T-helper 9 cell (primary cell): ENCODE measurements around the gene LTB4R2.
"Not testable (repeated sequence)": the region's sequence is repeated elsewhere in the genome, so short reads cannot be mapped to it uniquely, and the experiment has no call there.

Experiments
- DNase-seq: peaks from one replicate; pipeline ENCODE4 v3.0.0-alpha.2; 2020

The LTB4R2 gene

DNA sequence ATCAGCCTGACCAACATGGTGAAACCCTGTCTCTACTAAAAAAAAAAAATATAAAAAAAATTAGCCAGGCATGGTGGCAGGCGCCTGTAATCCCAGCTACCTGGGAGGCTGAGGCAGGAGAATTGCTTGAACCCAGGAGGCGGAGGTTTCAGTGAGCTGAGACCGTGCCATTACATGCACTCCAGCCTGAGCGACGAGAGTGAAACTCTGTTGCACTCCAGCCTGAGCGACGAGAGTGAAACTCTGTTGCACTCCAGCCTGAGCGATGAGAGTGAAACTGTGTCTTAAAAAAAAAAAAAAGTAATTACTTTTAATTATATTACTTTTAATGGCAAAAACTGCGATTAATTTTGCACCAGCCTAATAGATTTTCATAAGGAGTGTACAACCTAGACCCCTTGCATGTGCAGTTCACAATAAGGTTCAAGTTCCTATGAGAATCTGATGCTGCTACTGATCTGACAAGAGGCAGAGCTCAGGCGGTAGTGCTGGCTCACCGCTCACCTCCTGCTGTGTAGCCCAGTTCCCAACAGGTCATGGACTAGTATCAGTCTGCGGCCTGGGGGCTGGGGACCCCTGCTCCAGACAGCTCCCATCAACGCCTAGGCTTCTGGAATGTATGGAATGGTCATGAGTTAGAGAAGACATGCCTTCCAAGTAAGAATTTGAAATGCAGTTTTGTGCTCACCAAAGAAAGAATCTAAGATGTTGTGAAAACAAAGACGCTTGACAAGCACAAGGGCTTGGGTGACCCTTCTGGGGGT, 11.5 kb downstream of the LTB4R2 start:
- no peak for DNase-seq

DNA sequence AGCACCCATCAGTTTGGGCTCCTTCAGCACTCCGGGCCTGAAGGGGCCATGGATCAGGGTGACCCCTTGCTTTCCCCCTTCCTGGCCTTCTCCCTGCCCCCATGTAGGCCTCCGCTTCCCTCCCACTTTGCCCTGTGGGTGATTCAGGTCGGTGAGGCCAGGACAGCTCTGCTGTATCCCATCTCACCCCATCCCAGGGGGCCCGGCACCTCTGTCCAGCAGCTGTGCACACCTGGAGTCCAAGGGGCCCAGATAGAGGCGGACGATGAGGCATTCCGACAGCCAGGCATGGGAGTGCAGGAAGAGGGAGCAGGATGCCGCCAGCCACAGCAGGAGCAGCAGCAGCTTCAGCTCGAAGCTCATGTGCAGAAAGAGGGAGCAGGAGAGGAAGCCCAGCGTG, 12.7 kb downstream of the LTB4R2 start:
- no peak for DNase-seq

DNA sequence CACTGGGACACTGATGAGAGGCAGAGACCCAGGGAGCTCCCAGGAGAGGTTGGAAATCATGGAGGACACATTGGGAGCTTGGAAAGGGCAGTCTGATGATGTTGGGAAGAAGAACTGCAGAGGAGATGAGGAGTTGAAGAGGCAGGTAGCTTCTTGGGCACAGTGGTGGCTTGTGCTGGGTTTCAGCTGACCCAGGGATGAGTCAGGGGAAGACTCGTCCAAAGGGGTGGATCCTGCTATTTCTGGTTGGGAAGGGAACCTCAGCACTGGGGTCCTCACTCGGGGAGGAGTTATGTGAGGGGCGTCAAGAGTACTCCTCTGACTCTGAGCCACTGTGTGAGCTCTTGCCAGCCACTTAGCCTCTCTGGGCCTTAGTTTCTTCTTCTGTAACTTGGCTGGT, 13.4 kb downstream of the LTB4R2 start:
- DNase-seq, result no peak

DNA sequence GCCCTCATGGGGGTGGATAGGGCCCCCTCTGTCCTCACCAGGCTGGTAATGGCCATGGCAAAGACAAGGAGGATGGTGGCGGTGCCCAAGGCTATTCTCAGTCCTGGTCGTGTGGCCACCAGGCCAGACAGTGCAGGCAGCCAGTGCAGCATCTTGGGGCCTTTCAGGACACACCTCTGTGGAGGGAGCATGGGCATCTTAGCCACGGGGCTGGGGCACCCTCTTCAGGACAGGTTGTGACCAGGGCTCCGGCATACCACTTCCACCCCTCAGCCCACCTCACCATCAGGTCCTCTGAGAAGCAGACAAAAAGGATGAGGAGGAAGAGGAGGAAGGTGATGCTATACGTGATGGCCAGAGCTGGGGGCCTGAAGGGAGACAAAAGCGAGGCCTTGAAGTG, 14.1 kb downstream of the LTB4R2 start:
- DNase-seq, result no peak

DNA sequence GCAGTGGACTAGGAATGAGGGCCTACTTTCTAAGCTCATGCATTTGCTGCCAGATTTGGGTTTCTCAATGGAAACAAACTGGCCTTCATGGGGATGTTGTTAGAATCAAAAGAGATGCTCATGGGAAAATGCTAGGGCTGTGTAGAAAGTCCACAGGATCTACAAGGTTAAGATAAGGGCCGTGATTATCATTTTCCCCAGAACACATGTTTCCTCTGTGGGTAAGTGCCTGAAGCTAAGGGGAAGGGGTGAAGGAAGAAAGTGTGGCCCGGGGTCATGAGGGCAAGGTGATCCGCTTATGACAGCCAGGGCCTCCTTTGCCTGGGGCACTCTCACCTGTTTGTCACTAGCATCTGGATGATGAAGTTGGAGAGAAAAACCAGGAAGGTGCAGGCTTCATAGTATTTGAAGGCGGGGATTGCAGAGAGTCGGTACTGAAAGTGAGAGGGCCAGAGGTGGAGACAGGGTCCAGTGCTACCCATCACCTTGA, 15.1 kb downstream of the LTB4R2 start:
- no peak for DNase-seq

DNA sequence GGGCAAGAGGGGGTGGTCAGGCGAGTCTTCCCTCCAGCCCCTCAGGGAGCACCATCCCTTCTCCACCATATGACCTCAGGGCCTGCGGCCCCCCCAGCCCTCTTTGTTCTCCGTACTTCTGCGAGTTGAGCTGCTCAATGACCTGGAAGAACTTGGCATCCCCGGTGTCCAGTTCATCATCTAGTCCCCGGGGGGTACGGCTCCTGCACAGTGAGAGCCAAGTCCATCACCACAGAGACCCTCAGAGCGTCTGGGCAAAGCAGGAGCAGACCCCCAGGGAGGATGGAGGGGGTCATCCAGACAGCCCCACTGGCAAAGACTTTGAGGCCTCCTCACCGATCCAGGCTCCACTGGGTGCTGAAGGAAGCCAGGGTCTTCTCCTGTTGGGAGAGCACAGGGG, 16.0 kb downstream of the LTB4R2 start:
- no peak for DNase-seq

DNA sequence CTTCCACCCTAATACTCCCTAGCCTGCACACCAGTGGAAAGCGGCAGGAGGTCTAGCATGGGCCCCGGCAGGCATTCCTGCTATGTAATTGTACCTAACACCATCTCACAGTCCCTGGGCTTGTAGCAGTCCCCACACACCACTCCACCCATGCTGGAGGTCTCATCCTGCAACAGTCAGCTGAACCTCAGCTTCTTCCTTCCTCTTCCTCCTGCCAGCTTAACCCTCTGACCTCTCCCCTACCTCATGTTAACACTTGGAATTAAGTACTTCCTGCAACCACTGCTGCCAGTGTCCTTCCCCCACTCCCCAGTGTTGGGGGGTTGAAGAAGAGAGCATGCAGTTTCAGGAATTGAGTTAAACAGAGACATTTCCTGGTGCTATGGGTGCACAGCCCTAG, 17.4 kb downstream of the LTB4R2 start:
- no peak for DNase-seq

DNA sequence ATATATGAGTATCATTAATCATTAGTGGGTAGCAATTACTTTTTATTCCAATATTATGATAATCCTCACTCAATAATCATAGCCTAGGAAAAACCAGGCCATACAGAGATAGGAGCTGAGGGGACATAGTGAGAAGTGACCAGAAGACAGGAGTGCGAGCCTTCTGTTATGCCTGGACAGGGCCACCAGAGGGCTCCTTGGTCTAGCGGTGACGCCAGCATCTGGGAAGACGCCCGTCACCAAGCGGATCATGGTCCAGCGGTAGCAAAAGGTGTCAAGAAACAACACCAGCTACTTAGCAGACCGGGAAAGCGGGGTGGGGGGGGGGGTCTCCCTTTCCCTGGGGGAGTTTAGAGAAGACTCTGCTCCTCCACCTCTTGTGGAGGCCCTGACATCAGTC, 18.0 kb downstream of the LTB4R2 start:
- DNase-seq, result not testable (repeated sequence)

DNA sequence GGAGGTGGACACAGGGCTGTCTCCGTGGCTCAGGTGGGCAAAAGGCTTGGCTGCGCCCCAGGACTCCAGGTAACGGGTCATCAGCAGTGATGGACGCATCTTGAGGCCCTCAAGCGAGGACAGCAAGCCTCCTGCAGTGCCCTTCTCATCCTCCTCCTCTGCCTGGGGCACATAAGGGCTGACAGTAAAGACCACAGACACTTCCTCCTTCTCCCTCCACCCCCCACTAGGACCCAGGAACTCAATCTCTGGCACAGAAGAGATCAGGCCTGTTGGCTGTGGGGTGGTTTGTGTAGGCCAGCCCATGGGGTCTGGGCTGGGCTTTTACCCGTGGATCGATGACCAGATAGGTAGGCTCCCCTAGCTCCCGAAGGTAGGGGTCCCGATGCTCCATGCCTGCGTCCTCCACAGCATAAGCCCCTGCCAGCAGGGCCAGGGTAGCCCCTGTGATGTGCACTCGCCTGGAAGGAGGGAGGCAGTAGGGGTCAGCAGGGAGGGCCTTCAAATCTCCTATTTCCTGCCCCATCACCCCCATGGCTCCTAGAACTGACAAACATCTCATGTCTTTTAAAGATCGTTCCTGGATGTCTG, 19.2 kb downstream of the LTB4R2 start:
- no peak for DNase-seq

DNA sequence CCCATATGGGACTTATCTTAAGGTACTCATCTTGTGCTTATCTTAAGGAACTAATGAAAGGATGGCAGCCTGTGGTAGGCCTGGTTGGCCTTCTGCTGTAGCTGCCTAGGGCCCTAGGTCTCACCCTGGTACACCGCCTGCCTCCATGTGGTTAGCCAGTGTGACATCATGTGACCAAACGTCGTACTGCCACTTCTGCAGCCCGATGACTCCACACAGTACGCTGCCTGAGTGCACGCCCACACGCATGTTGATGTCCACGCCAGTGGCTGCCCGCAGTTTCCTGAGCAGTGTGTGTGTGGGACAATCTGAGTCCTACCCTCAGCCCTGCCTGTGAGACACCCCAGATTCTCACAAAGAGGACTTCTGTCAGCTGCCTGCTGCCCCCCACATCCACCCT, 19.8 kb downstream of the LTB4R2 start:
- peak; percentile 59 for DNase-seq

DNA sequence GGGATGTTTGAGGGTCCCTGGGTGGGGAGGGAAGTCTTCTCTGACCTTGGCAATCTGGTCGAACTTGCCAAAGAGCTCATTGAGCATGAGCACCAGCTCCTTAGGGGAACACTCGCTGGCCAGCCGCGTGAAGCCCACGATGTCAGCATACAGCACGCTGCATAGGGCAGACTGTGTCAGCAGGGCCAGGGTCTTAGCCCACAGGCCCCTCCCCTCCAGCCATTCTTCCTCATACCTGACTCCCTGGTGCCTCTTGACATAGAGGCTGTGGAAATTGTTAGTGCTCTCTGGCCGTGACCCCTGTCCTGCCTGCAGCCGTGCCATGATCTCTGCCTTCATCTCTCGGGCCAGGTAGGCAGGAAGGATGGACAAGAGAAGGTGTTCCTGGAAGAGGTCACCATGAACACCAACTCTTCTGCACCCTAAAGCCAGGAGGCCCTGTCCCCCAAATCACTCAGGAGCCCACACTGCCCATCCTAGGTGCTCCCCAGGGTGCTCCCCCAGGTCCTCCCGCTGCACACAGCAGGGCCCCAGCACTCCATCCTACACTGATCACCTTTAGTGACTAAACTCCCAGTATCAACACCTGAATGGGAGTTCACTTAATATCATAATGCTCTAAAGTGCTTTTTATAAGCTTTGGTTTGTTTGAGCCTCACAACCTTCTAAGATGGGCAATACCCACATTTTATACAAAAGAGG, 21.2 kb downstream of the LTB4R2 start:
- no peak for DNase-seq

DNA sequence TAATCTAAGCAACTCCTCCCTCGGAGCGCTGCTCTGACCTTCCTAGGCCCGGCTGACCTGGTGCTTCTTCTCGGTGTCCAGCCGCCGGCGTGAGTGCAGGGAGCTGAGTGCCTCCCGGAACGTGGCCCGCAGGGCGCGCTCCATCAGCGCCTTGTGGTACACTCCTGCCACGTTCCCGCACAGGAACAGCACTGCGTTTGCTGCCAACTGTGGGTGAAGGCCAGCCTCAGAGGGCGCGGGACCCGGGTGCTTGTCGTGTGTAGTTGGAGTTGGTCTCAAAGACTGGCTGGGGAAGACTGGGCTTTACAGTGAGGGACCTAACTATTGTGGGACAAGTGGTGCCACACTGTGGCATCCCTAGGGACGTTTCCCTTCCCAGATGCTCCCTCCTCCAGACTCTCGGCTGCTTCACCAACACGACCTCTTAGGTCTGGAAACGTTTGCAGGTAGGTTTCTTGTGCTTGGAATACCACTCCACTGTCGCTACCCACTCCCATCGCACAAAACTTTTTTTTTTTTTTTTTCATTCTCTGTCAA, 21.9 kb downstream of the LTB4R2 start:
- DNase-seq, result no peak

DNA sequence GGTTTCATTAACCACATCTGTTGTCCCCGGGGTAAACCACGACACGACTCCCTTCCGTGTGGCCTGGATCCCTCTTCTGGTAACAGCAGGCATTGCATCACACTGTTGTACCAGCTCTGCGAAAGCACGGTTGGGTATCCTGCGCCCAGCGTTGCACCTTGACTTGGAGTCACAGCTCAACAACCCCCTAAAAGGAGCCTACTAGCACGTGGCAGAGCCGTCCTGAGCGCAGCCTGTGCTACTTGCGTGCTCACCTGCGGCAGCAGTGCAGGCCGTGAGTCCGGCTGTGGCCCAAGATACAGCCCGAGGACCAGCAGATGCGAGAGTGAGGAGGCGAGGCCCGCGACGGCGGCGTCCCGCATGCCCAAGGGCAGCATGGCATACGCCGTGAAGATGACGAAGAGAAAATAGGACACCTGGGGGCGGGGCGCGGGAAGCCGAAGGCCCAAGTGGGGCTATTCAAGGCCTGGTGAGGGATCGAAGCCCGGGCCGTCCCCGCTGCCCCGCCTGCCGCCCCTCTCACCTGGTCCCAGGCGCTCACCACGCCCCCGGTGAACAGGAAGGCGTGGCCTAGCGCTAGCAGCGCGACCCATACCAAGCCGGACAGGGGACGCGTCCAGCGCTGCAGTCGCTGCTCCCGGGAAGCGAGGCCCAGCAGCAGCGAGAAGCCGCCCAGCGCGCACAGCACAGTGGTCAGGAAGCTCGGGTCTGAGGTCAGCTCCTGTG, 22.5 kb downstream of the LTB4R2 start:
- peak; percentile 78 for DNase-seq

DNA sequence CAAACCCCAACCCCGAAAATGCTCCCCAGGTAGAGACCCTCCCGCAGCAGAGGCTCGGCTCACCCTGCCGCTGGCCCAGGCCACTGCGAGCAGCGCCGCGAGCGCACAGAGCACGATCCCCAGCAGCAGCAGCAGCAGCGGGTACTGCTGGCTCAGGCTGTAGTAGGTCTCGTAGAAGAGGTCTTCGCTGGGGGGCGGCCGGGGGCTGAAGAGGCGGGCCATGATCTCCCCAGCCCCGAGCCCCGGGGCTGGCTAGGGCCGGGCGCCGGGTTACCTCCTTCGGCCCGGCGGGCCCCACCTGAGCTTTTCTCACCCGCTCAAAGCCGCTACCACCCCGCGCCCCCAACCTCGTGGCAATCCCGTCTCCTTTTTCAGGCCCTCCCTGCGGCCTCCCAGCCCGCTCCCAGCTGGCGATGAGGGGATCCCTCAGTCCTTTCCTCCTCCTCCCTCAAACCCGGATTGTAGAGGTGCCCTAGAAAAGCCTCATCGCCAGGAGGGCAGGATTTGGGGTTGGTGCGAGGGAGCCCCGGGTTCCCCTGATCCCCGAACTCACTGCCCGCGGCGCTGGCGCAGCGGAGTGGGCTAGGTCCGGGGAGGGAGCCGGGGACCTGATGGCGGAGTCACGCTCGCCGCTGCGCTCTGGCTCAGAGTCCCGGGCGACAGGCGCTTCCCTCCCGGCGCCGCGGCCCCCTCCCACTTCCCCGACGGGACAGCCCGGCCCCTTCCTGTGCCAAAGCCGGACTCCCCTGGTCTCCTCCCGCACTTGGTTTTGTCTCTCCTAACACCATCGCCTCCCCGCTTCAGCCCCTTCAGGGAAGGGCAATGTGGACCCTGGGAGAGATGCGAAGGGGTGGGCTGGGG, 24.7 kb downstream of the LTB4R2 start, which contains the start of gene ADCY4:
Gene ADCY4 (minus strand): TSS at position 641 of the 861 bp plus-strand sequence. CDS start 419 bp downstream, at position 222.
- peak; percentile 17 for DNase-seq

DNA sequence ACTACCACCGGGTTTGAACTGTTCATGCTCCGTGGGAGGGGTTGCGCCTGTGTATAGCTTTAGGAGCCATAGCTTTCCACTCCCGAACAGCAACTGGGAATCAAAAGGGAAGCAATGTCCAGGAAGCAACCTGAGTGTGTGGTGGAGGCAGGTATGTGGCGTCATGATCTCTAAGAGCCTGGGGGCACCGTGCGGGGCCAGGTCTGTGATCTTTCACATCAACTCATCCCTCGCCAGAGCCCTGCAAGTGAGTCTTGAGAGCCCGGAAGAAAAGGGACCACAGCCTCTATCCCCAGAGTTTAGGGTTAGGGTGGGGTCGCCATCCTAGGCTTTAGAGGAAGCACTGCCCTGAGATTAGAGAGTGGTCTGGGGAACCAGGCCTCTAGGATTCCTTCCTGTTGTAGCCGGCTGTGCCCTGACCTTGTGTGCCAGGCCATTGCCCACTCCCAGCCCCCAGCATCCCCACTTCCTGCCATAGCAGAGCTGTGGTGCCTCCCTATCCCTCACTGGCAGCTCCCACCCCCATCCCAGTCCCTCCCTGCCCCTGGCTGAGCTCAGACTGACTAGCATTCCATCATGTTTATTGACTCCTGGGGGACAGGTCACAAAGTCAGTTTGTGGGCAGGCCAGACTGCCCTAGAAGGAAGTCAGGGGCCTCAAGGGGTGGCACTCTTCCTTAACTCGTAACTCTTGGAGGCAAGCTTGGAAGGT, 25.7 kb downstream of the LTB4R2 start:
- no peak for DNase-seq

DNA sequence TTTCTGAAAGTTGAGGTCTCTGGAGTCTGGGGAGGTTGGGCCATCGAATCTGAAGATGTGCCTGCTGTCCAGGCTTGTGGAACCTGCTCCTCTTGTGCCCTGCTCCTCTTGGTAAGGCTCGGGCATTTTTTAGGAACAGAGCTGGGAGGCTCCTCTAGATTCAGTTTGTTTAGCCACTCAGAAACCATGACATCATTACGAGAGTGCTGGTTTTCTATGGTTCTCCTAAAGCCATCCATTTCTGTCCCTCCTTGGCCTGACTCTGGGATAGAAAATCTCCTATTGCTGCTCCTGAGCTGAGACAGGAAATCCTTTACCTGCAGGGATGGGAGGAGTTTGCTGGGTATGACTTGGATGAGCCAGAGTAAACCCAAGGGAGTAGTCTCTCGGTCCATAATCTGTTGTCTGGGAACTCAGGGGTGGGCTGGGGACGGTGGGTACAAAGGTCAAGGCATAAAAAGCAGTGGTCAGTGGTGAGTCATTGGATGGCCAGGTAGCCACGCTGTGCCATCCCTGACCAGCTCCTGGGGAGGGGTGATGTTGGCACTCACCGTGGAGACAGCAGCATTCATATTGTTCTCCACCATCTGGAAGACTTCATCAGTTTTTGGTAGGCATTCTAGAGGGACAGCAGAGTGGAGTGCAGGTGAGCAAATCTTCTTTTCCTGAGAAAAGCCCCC, 27.3 kb downstream of the LTB4R2 start:
- no peak for DNase-seq

DNA sequence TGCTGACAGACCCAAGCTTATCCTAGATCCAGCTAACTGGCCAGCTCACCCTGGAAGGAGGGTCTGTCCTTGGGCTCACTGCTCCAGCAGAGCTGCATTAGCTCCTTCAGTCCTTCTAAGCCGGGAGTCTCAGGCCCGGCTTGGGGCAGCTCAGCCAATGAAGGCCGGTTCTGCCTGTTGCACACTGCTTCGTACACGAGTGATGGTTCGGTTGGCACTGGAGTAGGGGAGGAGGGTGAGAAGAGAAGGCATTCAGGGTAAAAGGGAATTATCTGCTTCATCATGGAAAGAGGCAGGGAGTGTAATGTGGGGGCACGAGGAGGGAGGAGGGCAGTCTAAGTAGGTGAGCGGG, 27.9 kb downstream of the LTB4R2 start:
- no peak for DNase-seq

DNA sequence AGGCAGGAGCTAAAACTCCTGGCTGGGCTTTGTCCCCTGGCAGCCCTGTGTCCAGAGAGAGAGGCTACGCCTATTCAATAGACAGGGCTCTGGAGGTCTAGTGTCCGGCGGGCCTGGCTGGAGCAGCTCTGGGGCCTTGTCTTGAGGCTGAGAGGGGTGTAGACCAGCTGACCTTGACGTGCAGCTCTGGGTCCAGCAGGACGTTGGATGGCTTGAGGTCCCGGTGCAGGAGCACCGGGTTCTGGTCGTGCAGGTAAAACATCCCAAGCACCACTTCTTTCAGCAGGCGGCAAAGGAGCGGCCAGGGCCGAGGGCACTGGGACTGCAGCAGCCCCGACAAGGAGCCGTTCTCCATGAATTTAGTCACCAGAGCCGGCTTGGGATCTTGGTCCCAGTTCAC, 28.9 kb downstream of the LTB4R2 start:
- DNase-seq, result no peak

DNA sequence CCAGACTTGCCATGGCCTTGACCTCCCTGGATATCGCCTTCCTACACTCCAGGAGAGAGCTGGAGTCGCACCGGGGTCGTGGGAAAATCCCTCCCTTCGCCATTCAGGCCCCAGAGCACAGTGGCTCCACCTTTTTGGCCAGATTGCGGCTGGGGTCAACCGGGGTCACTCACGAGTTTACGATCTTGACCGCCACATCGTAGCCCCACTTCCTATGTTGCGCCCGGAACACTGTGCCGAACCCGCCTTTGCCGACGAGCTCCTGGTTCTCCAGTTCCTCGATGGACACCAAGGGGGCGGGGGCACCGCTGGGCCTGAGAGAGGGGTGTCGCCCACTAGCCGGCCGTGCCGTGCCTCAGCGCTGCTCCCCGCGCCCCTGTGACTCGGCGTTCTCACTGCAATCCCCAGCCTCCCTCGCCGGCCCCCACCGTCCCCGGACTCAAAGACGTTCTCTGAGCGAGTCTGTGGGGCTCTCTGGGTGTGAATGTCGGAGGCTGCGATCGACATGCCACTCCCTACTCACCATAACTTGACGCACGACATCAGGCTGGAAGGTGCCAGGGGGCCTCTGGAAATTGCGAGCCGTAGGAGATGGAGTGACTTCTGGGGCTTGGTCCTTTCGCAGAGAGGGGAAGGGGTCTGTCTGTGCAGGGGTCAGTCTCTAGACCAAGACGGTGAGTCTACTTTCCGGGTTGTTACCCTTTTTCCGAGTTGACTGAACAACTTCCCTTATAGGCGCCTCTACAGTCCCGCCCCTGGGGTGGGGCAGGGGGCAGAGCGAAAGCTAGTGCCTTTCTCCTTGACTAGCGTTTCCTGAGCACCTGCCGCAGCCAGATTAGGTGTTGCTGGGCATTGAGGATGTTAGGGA, 29.6 kb downstream of the LTB4R2 start, which contains the start of gene RIPK3:
Gene RIPK3 (minus strand): TSS at position 708 of the 868 bp plus-strand sequence. CDS start 165 bp downstream, at position 543.
- peak; percentile 54 for DNase-seq
